H9 (cell line): ENCODE measurements around the gene B3GNT7. TPM values are rescaled to one million over a fixed set of nuclear protein-coding genes. Genes with fewer than 3 reads are reported as not detected.

Source experiments
- DNase-seq: peaks from one replicate; pipeline ENCODE4 v3.0.0-alpha.2; 2017
- H2AFZ ChIP-seq: one replicate; pipeline ENCODE4 v1.6.1; 2013; ENCODE audit warnings: mild to moderate bottlenecking, low read length, control low read depth, moderate library complexity
- H2AK5ac ChIP-seq: 2 replicates; pipeline ENCODE4 v1.6.1; 2013; ENCODE audit warnings: low read length, control low read depth, mixed read lengths; ENCODE audit not compliant: insufficient read length
- H2BK120ac ChIP-seq: one replicate; pipeline ENCODE4 v1.6.1; 2013; ENCODE audit warnings: low read depth, mild to moderate bottlenecking, low read length, control low read depth, inconsistent platforms; ENCODE audit not compliant: poor library complexity, severe bottlenecking
- H2BK12ac ChIP-seq: 2 replicates; pipeline ENCODE4 v1.6.1; 2013; ENCODE audit warnings: low read length, control low read depth, mixed read lengths, low read depth; ENCODE audit not compliant: insufficient read length
- H2BK15ac ChIP-seq: 2 replicates; pipeline ENCODE4 v1.6.1; 2013; ENCODE audit warnings: low read depth, low read length, control low read depth
- H2BK20ac ChIP-seq: one replicate; pipeline ENCODE4 v1.6.1; 2013; ENCODE audit warnings: low read depth, mild to moderate bottlenecking, low read length, control low read depth, inconsistent platforms; ENCODE audit not compliant: poor library complexity, severe bottlenecking
- H2BK5ac ChIP-seq: 2 replicates; pipeline ENCODE4 v1.6.1; 2013; ENCODE audit warnings: low read length, control low read depth, mixed read lengths; ENCODE audit not compliant: insufficient read length
- H3K14ac ChIP-seq: 2 replicates; pipeline ENCODE4 v1.6.1; 2013; ENCODE audit warnings: low read length, control low read depth; ENCODE audit not compliant: insufficient read depth
- H3K18ac ChIP-seq: 2 replicates; pipeline ENCODE4 v1.6.1; 2013; ENCODE audit warnings: low read depth, mild to moderate bottlenecking, mixed read lengths, low read length, control low read depth; ENCODE audit not compliant: insufficient read length
- H3K23ac ChIP-seq: 2 replicates; pipeline ENCODE4 v1.6.1; 2013; ENCODE audit warnings: low read length, control low read depth, mixed read lengths, low read depth; ENCODE audit not compliant: insufficient read length
- H3K23me2 ChIP-seq: 2 replicates; pipeline ENCODE4 v1.6.1; 2013; ENCODE audit warnings: low read depth, mild to moderate bottlenecking, mixed read lengths, low read length, control low read depth; ENCODE audit not compliant: insufficient read length, poor library complexity, severe bottlenecking
- H3K27ac ChIP-seq: 2 replicates; pipeline ENCODE4 v1.5.1; 2013; ENCODE audit warnings: low read length, control low read depth, mixed read lengths, low read depth; ENCODE audit not compliant: insufficient read length
- H3K27me3 ChIP-seq: 2 replicates; pipeline ENCODE4 v1.6.1; 2013; ENCODE audit warnings: low read length, control low read depth, inconsistent platforms; ENCODE audit not compliant: insufficient read depth
- H3K4ac ChIP-seq: 2 replicates; pipeline ENCODE4 v1.6.1; 2013; ENCODE audit warnings: low read depth, mild to moderate bottlenecking, control low read depth, inconsistent platforms, low read length, moderate library complexity
- H3K4me1 ChIP-seq: 2 replicates; pipeline ENCODE4 v1.6.1; 2013; ENCODE audit warnings: low read length, control low read depth, inconsistent platforms; ENCODE audit not compliant: insufficient read depth
- H3K4me2 ChIP-seq: 2 replicates; pipeline ENCODE4 v1.6.1; 2013; ENCODE audit warnings: low read length, control low read depth, mixed read lengths; ENCODE audit not compliant: insufficient read length, insufficient read depth
- H3K56ac ChIP-seq: 2 replicates; pipeline ENCODE4 v1.6.1; 2013; ENCODE audit warnings: low read depth, mild to moderate bottlenecking, mixed read lengths, low read length, control low read depth; ENCODE audit not compliant: insufficient read length
- H3K79me1 ChIP-seq: 2 replicates; pipeline ENCODE4 v1.6.1; 2013; ENCODE audit warnings: low read depth, mild to moderate bottlenecking, moderate library complexity, low read length, control low read depth, inconsistent platforms; ENCODE audit not compliant: insufficient read depth, poor library complexity, severe bottlenecking
- H3K79me2 ChIP-seq: 2 replicates; pipeline ENCODE4 v1.6.1; 2013; ENCODE audit warnings: low read length, control low read depth, inconsistent platforms; ENCODE audit not compliant: insufficient read depth
- H3K9ac ChIP-seq: 2 replicates; pipeline ENCODE4 v1.6.1; 2013; ENCODE audit warnings: low read length, control low read depth, mixed read lengths; ENCODE audit not compliant: insufficient read length; ENCODE audit errors: extremely low read depth
- H3K9me3 ChIP-seq: one replicate; pipeline ENCODE4 v1.6.1; 2013; ENCODE audit warnings: low read depth, low read length, inconsistent platforms; ENCODE audit not compliant: control insufficient read depth
- H3T11ph ChIP-seq: one replicate; pipeline ENCODE4 v1.6.1; 2013; ENCODE audit warnings: mild to moderate bottlenecking, low read length, control low read depth, inconsistent platforms
- H4K20me1 ChIP-seq: one replicate; pipeline ENCODE4 v1.6.1; 2013; ENCODE audit not compliant: control insufficient read depth, insufficient read length, insufficient read depth
- H4K5ac ChIP-seq: 2 replicates; pipeline ENCODE4 v1.6.1; 2013; ENCODE audit warnings: low read depth, mild to moderate bottlenecking, mixed read lengths, low read length, control low read depth; ENCODE audit not compliant: insufficient read length
- H4K8ac ChIP-seq: replicated peaks from 2 replicates; pipeline ENCODE4 v1.6.1; 2013; ENCODE audit warnings: low read length, control low read depth, mixed read lengths, low read depth; ENCODE audit not compliant: insufficient read length
- H4K91ac ChIP-seq: 2 replicates; pipeline ENCODE4 v1.6.1; 2013; ENCODE audit warnings: low read depth, mild to moderate bottlenecking, moderate library complexity, mixed read lengths, low read length, control low read depth; ENCODE audit not compliant: insufficient read length
- H3K27ac Mint-ChIP-seq, 3 experiments: 2 replicates in 2 of 3; 3 replicates in 1 of 3; pipeline ENCODE4 v1.8.0; 2020 to 2021; ENCODE audit warnings: mixed read lengths in 3 of 3, mild to moderate bottlenecking in 1 of 3, moderate library complexity in 1 of 3
- H3K27me3 Mint-ChIP-seq: 2 replicates; pipeline ENCODE4 v1.8.0; 2021; ENCODE audit warnings: low read depth, mild to moderate bottlenecking, moderate library complexity, mixed read lengths
- H3K36me3 Mint-ChIP-seq, 3 experiments: 2 replicates in 2 of 3; 3 replicates in 1 of 3; pipeline ENCODE4 v1.8.0; 2020 to 2021; ENCODE audit warnings: low read depth in 3 of 3, mixed read lengths in 3 of 3; ENCODE audit not compliant: insufficient read depth in 1 of 3
- H3K4me1 Mint-ChIP-seq, 2 experiments: 2 replicates each; pipeline ENCODE4 v1.8.0; 2020; ENCODE audit warnings: mixed read lengths in 2 of 2
- H3K4me3 Mint-ChIP-seq, 2 experiments: 2 replicates in 1 of 2; 3 replicates in 1 of 2; pipeline ENCODE4 v1.8.0; 2020 to 2021; ENCODE audit warnings: mild to moderate bottlenecking in 2 of 2, mixed read lengths in 2 of 2, moderate library complexity in 1 of 2
- H3K9me3 Mint-ChIP-seq, 2 experiments: 2 replicates in 1 of 2; 3 replicates in 1 of 2; pipeline ENCODE4 v1.8.0; 2020; ENCODE audit warnings: mild to moderate bottlenecking in 2 of 2, mixed read lengths in 2 of 2, moderate library complexity in 1 of 2
- WGBS: extraction: QIAGEN DNeasy Blood & Tissue Kit; methylation state at CpG from one replicate; pipeline ENCODE4 v1.1.7; 2013; ENCODE audit warnings: missing lambda C conversion rate, low lambda C conversion rate, mixed read lengths; ENCODE audit not compliant: insufficient read length; ENCODE audit errors: extremely low coverage; 5-methylcytosine and 5-hydroxymethylcytosine counted together
- total RNA-seq: library from RNA; stranded (reverse); gene quantifications from 2 replicates; pipeline ENCODE4 v1.2.1, GENCODE V29; 2021
- TF ChIP-seq, protein P1 (sequence below): fragments of 200-600 bp; sonication (generic); conservative IDR thresholded peaks from 3 replicates; pipeline ENCODE4 v1.8.0; 2021; ENCODE audit warnings: antibody characterized with exemption, mild to moderate bottlenecking

B3GNT7 gene
- total RNA-seq, 1 experiment from 2014 or later: 42.2 TPM

- H3K9ac ChIP-seq: no peak overlapping the region
These were observed 30.3 kb upstream of the B3GNT7 start for GRCh38 chr2:231364961-231365810.

More at GRCh38 chr2:231364961-231365810, 30.3 kb upstream of the B3GNT7 start:
- H3K27ac ChIP-seq: no peak overlapping the region
- Mint-ChIP-seq H3K4me3 (no peak overlapping the region), H3K4me1 (peaks cover 40 to 45% of the 10 kb centered on the region in 2 experiments), H3K27me3 (no peaks in the 10 kb centered on the region), H3K36me3 (peaks cover 5 to 9% (median 5%) of the 10 kb centered on the region in 3 experiments; a peak in 5 of 7 replicates), H3K27ac (peak overlapping the region; percentile 33 to 93 (median 85); a peak in 5 of 7 replicates), H3K9me3 (no peaks in the 10 kb centered on the region)
- no peaks in the 10 kb centered on the region for H3K23me2 ChIP-seq
- H3K56ac ChIP-seq: no peak overlapping the region
- no peak overlapping the region for H3K23ac ChIP-seq
- no peak overlapping the region for H3K4me2 ChIP-seq
- H3K79me2 ChIP-seq: no peaks in the 10 kb centered on the region
- H3K4me1 ChIP-seq: no peaks in the 10 kb centered on the region; the same call in 1 of the 2 replicates
- no peak overlapping the region for H2BK20ac ChIP-seq
- no peak overlapping the region for H4K8ac ChIP-seq
- no peak overlapping the region for H2BK5ac ChIP-seq
- TF ChIP-seq, protein P1, sequence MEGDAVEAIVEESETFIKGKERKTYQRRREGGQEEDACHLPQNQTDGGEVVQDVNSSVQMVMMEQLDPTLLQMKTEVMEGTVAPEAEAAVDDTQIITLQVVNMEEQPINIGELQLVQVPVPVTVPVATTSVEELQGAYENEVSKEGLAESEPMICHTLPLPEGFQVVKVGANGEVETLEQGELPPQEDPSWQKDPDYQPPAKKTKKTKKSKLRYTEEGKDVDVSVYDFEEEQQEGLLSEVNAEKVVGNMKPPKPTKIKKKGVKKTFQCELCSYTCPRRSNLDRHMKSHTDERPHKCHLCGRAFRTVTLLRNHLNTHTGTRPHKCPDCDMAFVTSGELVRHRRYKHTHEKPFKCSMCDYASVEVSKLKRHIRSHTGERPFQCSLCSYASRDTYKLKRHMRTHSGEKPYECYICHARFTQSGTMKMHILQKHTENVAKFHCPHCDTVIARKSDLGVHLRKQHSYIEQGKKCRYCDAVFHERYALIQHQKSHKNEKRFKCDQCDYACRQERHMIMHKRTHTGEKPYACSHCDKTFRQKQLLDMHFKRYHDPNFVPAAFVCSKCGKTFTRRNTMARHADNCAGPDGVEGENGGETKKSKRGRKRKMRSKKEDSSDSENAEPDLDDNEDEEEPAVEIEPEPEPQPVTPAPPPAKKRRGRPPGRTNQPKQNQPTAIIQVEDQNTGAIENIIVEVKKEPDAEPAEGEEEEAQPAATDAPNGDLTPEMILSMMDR: no peak
- H3K9me3 ChIP-seq: no peaks in the 10 kb centered on the region
- no peak overlapping the region for H2BK15ac ChIP-seq
- H4K5ac ChIP-seq: no peak overlapping the region
- H2AK5ac ChIP-seq: no peak overlapping the region
- WGBS: no CpG with 5 or more reads among the region's 22 CpGs
- H4K91ac ChIP-seq: no peak overlapping the region
- no peak overlapping the region for H2AFZ ChIP-seq
- H4K20me1 ChIP-seq: no peaks in the 10 kb centered on the region
- H3K79me1 ChIP-seq: no peaks in the 10 kb centered on the region
- no peak overlapping the region for H3T11ph ChIP-seq
- H3K4ac ChIP-seq: no peak overlapping the region
- no peak overlapping the region for H3K14ac ChIP-seq
- no peak overlapping the region for H3K18ac ChIP-seq
- no peak for DNase-seq
- no peak overlapping the region for H2BK120ac ChIP-seq
- H3K27me3 ChIP-seq: no peaks in the 10 kb centered on the region
- no peak overlapping the region for H2BK12ac ChIP-seq
